Measurements from ENCODE around the gene NHLRC4.
"Not testable (repeated sequence)": the region's sequence is repeated elsewhere in the genome, so short reads cannot be mapped to it uniquely, and the experiment has no call there.

Gene NHLRC4

DNA sequence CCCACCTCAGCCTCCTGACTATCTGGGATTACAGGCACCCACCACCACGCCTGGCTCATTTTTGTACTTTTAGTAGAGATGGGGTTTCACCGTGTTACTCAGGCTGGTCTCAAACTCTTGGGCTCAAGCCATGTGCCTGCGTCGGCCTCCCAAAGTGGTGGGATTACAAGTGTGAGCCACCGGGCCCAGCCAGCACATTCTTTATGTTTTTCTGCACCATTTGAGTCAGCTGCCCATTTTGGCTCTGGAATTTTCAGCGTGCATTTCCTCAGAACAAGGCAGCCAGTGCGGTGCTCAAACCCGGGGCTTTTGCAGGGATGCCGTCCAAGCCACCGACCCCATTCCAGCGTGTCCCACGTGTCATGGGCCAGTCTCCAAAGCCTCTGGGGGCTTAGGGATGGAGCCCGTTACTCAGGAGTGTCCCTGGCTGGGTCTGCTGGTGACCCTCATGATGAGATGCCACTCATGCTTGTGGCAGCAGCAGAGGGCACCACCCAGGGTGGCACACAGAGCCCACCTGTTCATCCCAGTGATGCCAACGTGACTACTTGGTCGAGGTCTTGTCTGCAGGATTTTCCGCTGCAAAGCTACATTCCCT, 19.3 kb downstream of the NHLRC4 start:
- DNase-seq, result no peak

DNA sequence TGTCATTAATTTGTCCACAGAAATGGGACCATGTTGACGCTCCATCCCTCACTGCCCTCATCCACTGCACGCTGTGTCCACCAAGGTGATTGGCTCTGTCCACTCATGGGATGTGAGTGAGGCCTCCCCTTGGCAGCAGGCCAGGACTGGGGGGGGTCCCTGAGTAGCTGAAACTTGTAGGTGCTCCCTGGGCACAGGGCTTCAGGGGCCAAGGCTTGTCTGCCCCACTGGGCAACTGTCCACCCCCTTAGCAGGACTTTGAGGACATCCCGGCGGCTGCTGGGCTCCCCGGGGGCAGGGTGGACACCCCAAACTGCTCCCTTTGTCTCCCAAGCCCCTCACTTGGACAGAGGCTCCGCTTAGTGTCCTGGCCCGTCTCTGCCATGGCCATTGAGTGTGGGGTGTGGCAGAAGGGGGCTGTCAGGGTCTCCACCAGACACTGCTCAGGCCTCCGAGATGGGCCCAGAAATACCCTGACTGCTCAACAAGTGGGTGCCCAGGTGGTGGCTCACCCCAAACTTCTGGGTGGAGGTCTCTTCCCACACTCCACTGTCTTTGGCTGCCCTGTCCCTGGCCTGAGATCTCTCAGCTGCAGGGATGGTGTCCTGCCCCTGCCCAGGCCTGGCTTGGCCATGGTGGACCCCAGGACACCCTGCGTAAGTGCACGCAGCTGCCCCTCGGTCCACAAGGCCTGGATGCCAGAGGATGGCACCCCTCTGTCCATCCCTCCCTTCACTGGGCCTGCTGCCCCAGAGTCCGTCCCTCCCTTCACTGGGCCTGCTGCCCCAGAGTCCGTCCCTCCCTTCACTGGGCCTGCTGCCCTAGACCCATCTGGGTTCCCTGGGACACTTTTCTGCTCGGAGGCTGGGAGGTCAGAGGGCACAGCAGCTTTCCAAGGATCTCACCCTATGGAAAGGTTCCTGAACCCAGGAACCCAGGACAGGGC, 20.1 kb downstream of the NHLRC4 start:
- no peak for DNase-seq

DNA sequence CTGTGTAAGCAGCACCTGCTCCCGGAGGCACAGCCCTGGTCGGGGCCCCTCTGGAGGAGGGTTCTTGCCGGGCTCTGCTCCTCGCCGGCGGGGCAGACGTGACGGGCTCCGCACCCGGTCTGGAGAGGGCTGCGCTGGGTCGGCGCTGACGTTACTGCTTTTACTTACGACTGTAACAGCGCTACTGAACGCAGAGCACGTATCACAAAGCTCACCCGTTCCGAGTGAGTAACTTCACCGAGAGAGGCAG, 21.8 kb downstream of the NHLRC4 start:
- no peak for DNase-seq

DNA sequence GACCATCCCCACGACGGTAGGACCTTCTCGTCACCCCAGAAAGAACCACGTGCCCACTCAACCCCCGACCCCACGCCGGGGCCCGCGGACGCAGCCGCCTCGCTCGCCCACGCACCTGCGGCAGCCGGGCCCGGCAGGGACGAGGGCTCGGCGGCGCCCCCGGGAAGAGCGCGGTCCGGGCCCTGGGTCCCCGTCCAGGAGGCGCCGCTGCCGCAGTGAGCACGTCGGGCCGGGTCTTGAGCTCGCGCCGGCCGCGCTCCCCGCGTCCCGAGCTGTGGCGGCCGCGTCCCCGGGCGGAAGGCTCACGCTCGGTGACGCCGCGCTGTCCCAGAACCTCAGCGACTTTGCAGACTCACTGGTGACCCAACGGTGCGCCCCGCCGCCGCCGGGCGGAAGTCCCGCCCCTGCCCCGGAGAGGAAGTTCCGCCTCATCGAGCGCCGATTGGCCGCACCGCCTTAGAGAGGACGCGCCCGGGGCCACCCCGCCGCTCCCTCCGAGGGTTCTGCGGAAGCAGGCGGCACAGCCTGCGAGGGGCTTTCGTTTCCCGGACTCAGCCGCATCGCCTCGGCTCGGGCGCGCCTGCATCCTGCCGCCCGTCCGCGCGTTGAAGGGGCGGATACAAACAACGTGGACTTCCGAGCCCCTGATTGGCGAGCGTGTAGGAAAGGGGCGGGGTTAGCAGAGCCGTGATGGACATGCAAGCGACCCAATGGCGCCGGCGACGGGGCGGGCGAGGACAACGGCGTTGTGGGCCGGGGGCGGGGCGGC, 22.3 kb downstream of the NHLRC4 start:
- peak; percentile 77 for DNase-seq

DNA sequence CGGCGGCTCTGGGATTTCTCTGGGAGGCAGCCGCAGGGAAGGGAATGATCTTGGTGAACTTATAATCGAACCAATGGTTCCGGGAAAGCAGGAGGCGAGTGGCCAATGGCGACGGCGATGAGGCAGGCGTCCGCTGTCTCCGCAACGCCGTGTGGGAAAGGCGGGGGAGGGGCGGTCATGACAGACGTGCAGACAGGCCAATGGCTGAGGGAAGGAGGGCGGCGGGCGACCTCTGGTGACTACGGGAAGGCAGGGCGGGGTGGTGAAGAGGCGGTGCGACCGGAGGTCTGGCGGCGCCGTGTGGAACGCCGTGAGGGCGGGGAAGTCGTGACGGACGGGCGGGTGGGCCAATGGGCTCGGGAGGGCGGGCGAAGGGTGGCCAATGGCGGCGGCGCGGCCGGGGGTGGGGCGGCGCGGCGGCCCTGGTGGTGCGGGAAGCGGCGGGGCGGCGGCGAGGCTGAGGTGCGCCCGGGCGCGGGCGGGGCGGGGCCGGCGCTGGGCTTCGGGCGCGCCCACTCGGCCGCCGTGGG, 22.9 kb downstream of the NHLRC4 start, which contains the start of gene RAB40C:
Gene RAB40C (plus strand): TSS at position 409 of the 530 bp plus-strand sequence. CDS start 226 bp downstream, outside the sequence.
- peak; percentile 92 for DNase-seq

DNA sequence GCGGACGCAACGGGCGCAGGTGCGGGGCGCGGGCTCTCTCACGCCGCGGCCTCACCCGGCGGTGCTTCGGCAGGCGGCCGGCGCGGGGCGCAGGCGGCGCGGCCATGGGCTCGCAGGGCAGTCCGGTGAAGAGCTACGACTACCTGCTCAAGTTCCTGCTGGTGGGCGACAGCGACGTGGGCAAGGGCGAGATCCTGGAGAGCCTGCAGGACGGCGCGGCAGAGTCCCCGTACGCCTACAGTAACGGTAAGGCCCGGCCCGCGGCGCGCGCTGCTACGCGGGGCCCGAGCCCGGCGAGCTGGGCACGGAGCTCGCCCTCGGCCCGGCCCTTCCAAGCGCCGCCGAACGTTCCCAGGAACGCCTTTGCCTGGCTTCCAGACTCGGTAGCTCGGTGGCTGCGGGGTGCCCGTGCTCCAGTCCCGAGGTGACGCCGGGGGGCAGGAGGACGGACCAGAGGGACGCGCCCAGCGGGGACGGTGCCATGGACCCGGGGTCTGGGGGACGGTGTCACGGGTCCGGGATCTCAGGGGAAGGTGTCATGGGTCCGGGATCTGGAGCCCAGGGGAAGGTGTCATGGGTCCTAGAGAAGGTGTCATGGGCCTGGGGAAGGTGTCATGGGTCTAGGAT, 23.5 kb downstream of the NHLRC4 start:
- no peak for DNase-seq

DNA sequence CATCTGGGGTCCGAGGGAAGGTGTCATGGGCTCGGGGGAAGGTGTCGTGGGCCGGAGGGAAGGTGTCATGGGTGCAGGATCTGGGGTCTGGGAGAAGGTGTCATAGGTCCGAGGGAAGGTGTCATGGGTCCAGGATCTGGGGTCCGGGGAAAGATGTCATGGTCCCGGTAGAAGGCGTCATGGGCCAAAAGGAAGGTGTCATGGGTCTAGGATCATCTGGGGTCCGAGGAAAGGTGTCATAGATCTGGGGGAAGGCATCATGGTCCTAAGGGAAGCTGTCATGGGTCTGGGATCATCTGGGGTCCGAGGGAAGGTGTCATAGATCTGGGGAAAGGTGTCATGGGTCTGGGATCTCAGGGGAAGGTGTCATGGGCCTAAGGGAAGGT, 24.0 kb downstream of the NHLRC4 start:
- no peak for DNase-seq

DNA sequence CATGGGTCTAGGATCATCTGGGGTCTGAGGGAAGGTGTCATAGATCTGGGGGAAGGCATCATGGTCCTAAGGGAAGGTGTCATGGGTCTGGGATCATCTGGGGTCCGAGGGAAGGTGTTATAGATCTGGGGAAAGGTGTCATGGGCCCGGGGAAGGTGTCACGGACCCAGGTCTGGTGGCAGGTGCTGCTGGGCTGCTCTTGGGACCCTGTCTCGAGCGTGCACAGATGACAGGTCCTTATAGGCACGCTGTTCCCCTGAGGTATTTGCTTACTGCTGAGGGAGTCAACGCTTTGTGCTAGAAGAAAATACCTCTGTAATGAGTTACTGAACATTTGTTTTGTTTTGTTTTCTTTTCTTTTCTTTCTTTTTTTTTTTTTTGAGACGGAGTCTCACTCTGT, 24.4 kb downstream of the NHLRC4 start:
- no peak for DNase-seq

DNA sequence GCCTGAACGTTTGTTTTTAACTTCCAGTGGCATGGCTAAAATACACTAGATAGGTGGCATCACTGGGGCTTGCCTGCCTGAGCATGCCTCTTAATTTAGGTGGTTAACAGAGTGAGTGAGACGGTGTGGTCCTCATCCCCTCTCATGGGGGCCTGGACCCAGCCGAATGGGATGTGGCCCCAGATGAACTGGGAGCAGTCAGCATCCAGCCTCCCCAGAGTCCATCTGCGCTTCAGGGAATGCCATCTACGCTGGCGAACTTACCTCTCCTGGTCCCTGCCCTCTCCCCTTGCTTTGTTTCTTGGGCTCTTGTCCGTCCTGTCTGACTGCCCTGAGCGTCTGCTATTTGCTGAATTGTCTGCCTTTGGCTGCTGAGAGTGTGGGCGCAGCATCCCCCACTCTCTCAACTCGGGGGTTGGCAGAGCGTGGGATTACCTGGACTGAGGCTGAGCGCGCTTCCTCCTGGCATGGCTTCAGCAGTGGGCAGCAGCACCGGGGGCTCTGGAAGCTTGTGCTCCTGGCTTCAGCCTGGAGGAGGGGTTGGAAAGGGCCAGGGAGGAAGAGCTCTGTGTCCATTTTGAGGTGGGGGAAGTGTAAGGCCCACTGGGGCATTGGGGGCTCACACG, 25.2 kb downstream of the NHLRC4 start:
- no peak for DNase-seq

DNA sequence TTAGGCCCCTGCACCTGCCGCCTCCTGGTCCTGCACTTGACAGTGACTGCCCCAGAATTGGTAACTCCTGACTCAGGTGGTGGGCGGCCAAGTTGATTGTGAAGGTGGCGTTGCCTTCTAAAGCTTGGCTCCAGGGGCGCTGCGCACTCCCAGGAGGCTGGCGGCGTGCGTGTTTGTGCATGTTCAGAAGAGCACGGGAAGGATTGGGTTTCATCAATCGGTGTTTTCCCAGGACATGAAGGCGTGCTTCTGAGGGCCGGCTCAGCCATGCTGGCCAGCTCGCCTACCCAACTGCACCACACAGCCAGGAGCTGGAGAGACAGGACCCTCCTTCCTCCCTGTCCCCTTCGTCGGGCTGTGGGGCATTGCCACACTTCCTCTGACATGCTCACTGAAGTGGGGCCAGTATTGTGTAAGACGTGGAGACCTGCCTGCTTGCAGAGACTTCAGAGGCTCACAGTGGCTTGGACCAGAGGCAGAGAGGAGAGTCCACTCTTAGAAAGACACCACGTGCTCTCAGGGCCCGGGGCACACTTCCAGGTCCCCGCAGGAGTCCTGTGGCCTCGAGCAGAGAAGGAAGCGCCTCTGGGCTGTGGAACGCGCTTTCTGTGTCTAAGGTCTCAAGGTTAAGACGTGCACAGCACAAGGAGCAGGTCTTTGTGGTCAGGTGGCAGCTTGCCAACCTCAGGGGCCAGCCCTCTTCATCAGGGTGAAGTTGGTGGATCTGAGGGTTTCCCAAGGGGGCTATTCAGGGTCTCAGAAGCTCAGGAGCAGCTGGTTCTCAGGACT, 25.9 kb downstream of the NHLRC4 start:
- DNase-seq, result no peak

DNA sequence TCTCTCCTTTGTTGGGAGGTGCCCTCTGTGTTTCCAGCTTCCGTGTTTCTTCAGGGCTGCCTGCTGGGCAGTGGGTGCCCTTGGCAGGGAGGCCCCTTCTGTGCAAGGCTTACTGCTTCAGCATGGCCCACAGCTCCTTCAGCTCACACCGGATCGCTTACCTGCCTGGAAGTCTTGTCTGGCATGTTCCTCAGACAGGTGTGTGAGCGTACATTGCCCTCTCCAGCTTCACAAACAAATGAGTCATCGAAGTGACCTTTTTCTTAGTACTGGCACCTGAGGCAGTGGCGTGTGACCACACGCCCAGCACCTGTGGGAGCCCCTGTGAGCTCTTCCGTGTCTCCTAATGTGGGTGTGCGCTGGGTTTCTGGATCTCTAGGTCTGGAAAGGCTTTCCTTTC, 26.6 kb downstream of the NHLRC4 start:
- no peak for DNase-seq

DNA sequence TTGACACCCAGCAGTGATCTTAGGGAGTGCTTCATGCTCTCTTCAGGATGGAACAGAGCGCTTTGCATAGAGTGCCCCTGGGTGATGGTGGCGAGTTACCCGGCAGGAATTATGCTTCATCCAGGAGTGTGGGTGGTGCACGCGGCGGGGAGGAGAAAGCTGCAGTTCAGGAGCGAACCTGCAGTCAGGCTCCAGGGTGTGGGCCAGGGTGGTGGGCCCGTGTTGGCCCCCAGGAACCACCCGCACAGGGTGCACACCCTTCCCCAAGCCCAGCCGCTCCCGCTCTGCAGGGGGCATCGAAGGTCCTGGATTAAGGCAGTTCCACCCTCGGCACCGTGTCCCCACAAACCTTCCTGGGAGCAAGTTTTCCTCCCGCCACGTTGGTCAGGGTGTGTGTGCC, 27.0 kb downstream of the NHLRC4 start:
- DNase-seq, result no peak

DNA sequence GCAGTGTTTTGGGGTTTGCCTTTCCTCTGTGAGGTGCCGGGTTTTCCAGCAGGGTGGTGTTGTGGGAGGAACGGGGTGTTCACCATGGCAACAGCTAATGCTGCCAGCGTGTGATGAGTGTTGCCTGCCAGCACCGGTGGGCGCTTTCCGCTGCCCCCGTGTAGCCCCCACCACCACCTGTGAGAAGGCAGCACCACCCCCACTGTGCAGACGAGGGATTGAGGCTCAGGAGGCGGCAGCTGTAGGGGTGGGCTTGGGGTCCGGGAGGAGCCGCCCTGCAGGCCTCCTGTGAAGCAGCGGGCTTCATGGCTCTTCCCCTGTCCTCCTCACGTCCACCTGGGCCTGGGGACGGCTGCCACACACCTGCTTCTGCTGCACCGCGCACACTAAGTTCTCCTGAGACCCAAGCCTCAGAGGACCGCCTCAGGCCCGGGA, 28.3 kb downstream of the NHLRC4 start:
- DNase-seq, result no peak

DNA sequence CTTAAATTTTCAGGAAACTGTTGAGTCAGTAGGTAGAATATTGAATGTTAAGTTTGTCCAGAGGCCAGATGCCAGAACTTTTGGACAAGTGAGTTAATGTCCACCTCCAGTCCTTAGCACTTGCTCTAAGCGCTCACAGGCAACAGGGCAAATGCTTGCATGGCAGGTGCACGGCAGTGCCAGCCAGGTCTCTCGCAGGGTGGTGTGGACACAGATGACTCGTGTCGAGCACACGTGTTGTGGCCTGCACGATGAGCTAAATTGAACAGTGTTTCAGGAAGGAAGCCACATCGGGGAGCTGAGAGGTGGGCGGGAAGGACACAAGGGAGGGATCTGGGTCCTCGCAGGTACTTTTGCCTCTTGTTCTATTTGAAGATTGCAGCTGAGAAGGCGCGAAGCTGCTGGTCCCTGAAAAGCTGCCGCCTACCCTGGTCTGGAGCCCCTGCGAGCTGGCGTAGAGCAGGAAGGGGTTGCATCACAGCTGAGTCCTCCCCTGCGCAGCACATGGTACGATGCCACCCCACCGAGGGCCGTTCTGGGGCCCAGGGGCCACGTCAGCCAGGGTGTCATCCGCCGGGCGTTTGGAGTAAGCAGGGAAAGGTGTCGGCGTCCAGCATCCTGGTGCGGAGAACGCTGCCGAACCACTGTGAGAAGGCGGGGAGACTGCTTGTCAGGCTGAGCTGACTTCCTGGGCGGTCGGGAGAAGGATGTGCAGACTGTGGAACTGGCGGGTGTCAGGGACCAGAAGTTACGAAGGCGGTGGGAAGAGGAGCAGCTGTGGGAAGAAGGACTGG, 29.3 kb downstream of the NHLRC4 start:
- no peak for DNase-seq

DNA sequence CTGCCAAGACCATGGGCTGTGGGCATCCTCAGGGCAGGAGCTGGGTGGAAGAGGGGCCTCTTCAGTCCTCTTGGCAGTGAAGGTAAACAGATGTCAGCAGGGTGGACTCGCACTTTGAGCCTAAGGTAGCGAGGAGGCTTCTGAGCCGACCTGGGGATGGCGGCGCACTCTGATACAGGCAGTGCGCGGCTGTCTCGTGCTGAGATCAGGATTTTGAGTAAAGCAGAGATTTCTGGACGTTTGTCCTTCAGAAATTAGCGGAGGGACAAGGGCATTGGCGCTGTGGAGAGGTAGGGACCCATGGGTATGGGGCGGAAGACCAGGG, 29.9 kb downstream of the NHLRC4 start:
- no peak for DNase-seq

DNA sequence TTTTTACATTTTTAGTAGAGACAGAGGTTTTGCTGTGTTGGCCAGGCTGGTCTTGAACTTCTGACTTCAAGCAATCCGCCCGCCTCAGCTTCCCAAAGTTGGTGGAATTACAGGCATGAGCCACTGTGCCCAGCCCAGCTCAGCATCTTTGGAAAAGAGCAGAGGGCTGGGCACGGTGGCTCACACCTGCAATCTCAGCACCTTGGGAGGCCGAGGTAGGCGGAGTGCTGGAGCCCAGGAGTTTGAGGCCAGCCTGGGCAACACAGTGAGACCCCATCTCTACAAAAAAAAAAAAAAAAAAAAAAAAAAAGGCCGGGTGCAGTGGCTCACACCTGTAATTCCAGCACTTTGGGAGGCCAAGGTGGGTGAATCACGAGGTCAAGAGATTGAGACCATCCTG, 30.9 kb downstream of the NHLRC4 start:
- not testable (repeated sequence) for DNase-seq

DNA sequence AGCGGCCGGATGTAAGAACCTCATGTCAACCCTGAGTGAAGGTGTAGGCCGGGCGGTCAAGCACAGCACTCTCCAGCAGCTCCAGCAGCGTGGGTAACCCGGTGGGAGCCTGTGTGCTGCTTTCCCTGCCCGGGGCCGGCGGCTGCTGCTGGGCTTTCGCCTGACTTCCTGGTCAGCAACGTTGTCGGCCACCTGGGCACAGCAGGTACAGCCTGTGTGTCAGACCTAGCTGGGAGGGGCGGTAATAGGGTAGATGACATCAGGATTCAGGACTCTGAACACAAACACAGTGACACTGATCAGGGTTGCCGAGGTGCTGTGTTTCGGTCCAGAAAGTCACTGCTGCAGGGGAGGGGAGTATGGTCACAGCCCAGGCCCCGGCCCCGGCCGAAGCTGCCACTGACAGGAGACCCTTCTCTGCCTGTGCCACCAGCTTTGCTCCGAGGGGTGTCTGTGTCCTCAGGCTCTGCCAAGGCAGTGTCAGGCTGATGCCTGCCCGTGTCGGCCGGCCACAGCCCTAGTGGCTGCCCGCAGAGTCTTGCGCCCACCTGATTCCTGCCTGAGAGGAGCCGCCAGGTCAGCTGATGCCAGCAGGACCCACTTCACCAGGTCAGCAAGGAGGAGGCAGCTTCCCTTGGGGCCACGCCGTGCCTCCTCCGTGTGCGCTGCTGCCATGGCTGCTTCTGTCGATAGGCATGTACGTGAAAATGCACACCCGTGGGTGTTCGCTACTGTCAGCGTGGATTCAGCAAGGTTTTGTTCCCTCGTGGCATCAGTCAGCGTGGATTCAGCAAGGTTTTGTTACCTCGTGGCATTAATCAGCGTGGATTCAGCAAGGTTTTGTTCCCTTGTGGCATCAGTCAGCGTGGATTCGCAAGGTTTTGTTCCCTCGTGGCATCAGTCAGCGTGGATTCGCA, 32.3 kb downstream of the NHLRC4 start:
- no peak for DNase-seq

DNA sequence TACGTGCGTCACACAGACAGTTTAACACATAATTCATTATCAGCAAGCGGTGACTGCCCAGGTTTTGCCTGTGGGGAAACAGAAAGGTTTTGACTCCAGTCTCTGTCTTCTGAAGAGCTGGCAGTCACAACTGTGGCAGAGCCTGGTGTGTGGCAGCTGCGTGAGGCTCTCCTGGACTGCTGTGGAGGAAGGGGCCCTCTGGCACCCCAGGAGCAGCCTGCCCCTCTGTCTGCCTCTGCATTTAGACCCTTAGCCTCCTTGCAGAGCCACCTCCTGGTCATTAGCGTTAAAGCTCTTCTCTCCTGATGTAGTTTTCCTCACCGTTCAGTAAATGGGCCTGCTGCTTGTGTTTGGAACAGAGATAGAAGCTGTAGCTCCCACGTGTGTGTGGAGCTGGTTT, 34.0 kb downstream of the NHLRC4 start:
- peak; percentile 7 for DNase-seq

DNA sequence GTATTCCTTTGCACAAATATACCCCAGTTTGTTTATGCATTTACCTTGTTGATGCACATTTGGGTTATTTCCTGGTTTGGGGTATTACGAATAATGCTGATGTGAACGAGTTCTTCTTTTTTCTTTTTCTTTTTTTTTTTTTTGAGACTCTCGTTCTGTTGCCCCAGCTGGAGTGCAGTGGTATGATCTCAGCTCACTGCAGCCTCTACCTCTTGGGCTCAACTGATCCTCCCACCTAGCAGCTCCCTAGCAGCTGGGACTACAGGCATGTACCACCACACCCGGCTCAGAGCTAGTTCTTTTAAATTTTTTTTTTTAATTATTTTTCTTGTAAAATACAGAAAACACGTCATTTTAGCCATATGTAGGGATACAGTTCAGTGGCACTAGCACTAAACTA, 37.1 kb downstream of the NHLRC4 start:
- no peak for DNase-seq
